Hepatic stellate cell (primary cell): Measurements from ENCODE around the gene AURKA.
"Not testable (repeated sequence)": the region's sequence is repeated elsewhere in the genome, so short reads cannot be mapped to it uniquely, and the experiment has no call there.

Source experiments
- DNase-seq: peaks from one replicate; pipeline ENCODE4 v3.0.0; 2011; ENCODE audit warnings: low spot score

The AURKA gene

GRCh38 chr20:56422076-56422823, 30.2 kb upstream of the AURKA start:
- DNase-seq = peak; percentile 72

- no peak for DNase-seq
Measured at GRCh38 chr20:56420940-56421688, 29.1 kb upstream of the AURKA start.

GRCh38 chr20:56420028-56420427, 28.0 kb upstream of the AURKA start:
- no peak for DNase-seq

- no peak for DNase-seq
Measured at GRCh38 chr20:56418385-56418861, 26.4 kb upstream of the AURKA start.

GRCh38 chr20:56417911-56418310, 25.9 kb upstream of the AURKA start:
- DNase-seq = no peak

GRCh38 chr20:56417402-56417801, 25.4 kb upstream of the AURKA start:
- DNase-seq = no peak

- DNase-seq = peak; percentile 59
Measured at GRCh38 chr20:56414842-56415765, 23.1 kb upstream of the AURKA start.

- no peak for DNase-seq
Measured at GRCh38 chr20:56412949-56413348, 20.9 kb upstream of the AURKA start.

GRCh38 chr20:56412473-56412790, 20.4 kb upstream of the AURKA start:
- no peak for DNase-seq

- DNase-seq = peak; percentile 56
Measured at GRCh38 chr20:56411759-56412472, 19.9 kb upstream of the AURKA start, which contains the start of gene CASS4. CASS4 (plus strand) TSS chr20:56412260; CDS start chr20:56412459, 199 bp downstream.

GRCh38 chr20:56411287-56411686, 19.3 kb upstream of the AURKA start:
- not testable (repeated sequence) for DNase-seq

GRCh38 chr20:56409956-56410355, 17.9 kb upstream of the AURKA start:
- no peak for DNase-seq

- DNase-seq = no peak
Measured at GRCh38 chr20:56409521-56409920, 17.5 kb upstream of the AURKA start.

GRCh38 chr20:56406910-56407309, 14.9 kb upstream of the AURKA start:
- no peak for DNase-seq

GRCh38 chr20:56405356-56405755, 13.3 kb upstream of the AURKA start:
- not testable (repeated sequence) for DNase-seq

GRCh38 chr20:56403465-56403864, 11.4 kb upstream of the AURKA start:
- DNase-seq = no peak

- peak; percentile 62 for DNase-seq
Measured at GRCh38 chr20:56400001-56400640, 8.1 kb upstream of the AURKA start.

GRCh38 chr20:56395166-56395565, 3.2 kb upstream of the AURKA start:
- DNase-seq = no peak

- no peak for DNase-seq
Measured at GRCh38 chr20:56393653-56394052, 1.6 kb upstream of the AURKA start.

- DNase-seq = no peak
Measured at GRCh38 chr20:56392881-56393482, 967 bp upstream of the AURKA start.
